Body of pancreas (tissue), 4 donors: ENCODE data around the gene OMG.
"Not testable (repeated sequence)": the region's sequence is repeated elsewhere in the genome, so short reads cannot be mapped to it uniquely, and the experiment has no call there.

Experiments used
- CTCF ChIP-seq, 7 experiments: fragments of 450-650 bp in 4 of 7; fragments of 200-600 bp in 3 of 7; sonication (generic) in 3 of 7; IDR thresholded peaks; one replicate each; pipeline ENCODE4 v1.5.1; 2016 to 2019; ENCODE audit warnings: antibody characterized with exemption in 7 of 7
- POLR2A ChIP-seq, 3 donors: fragments of 450-650 bp; IDR thresholded peaks; one replicate each; pipeline ENCODE4 v1.6.1; 2016; ENCODE audit warnings: antibody characterized with exemption in 3 of 3, mild to moderate bottlenecking in 2 of 3

GRCh38 chr17:31312223-31312622 is 15.2 kb upstream of the OMG start:
- not testable (repeated sequence) for TF ChIP-seq CTCF, POLR2A (IDR thresholded peaks at IDR 0.05)
